ENCODE measurements around the gene ALPL. TPM values are rescaled to one million over a fixed set of nuclear protein-coding genes. Genes with fewer than 3 reads are reported as not detected.

ALPL gene
- total and polyA plus RNA-seq, 9 of the 15 experiments (the other 6 are each of a cell fraction or from before 2014, with no cell fraction given), result 0.04 to 0.38 (median 0.18) TPM; not detected in 4

DNA sequence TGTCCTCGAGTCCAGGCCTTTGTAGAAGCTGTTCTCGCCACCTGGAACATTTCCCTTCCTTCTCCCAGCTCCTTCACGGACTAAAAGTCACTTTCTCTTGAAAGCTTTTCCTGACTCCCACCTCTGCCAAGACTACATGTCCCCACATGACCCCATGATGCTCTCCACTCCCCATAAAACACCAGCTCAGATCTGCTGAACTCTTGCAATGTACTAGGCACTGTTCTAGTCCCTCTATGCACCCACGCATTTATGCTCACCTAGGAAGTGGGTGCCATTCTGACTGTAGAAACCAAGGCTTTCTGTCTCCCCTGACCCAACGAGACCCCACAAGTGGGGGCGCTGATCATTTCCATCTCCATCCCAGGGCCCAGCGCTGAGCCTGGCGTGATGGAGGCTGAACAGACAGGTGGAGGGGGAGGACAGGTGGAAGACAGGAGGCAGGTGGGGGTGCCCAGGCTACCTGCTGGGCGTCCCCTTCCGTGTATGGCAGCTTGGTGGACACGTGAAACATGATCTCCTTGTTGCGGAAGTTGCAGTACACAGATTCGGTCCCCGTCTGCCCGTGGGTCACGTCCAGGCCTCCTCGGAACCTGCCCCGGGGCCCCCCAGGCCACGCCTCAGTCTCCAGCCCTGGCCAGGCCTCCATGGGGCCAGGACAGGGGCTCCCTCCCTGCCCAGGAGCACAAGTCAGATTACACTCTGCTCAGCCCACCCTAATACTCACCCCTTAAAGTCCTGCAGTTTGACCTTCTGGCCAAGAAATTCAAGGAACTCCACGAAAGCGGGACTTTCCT lies 102.0 kb downstream of the ALPL start:
- Histone ChIP-seq H3K9me1 (ENCODE audit: control insufficient read depth, insufficient read depth, low read length) (peaks cover 4% of the 10 kb centered on the region), H4K20me1 (replicated peaks; ENCODE audit: control insufficient read depth, insufficient read depth, low read length) (no peaks in the 10 kb centered on the region), H3K79me2 (ENCODE audit: control insufficient read depth, insufficient read depth, low read length) (no peaks in the 10 kb centered on the region), H3K4me3 (no peak overlapping the region), H3K4me1 (replicated peaks in 1 of 2; ENCODE audit: control insufficient read depth in 2 of 2, insufficient read depth in 2 of 2, low read length in 2 of 2) (peaks cover 62 to 82% of the 10 kb centered on the region in 2 experiments), H3K4me2 (ENCODE audit: insufficient read depth, low read length) (no peak overlapping the region), H2AFZ (ENCODE audit: low read depth, low read length) (no peak overlapping the region), H3K27me3 (ENCODE audit: control insufficient read depth in 2 of 2, insufficient read depth in 2 of 2, low read length in 2 of 2) (no peaks in the 10 kb centered on the region), H3K9me3 (replicated peaks; ENCODE audit: control insufficient read depth, insufficient read depth, low read depth, low read length) (no peaks in the 10 kb centered on the region), H3K36me3 (ENCODE audit: control insufficient read depth, insufficient read depth, low read length) (peaks cover 53% of the 10 kb centered on the region), H3K9ac (ENCODE audit: insufficient read depth in 1 of 2, low read depth in 2 of 2, low read length in 2 of 2) (peak overlapping the region in 1 of 2 experiments; percentile 87; a peak in 2 of 4 replicates), H3K27ac (ENCODE audit: extremely low read depth, low read depth, low read length) (peak overlapping the region; percentile 48; the same call in 1 of the 3 replicates)
- intact Hi-C loops (cut with micrococcal nuclease), result no loop called here
- ChIA-PET POLR2A (interaction anchor here (0.6 to 2.5 kb wide), 12 partner anchors 9 to 285 kb away, joined by 3 to 11 read pairs (median 3); no protein-coding TSS in a partner anchor), CTCF (ENCODE audit: low intra/inter-chr PET ratio) (no interaction called here)
- DNase-seq (ENCODE audit: extremely low read depth in 1 of 4, low spot score in 3 of 4), result no peak
- WGBS (ENCODE audit: insufficient coverage, low coverage, missing lambda C conversion rate), result 89% methylated on average over 21 of the region's 21 CpGs
- no peak for ATAC-seq
- TF ChIP-seq, protein P1, sequence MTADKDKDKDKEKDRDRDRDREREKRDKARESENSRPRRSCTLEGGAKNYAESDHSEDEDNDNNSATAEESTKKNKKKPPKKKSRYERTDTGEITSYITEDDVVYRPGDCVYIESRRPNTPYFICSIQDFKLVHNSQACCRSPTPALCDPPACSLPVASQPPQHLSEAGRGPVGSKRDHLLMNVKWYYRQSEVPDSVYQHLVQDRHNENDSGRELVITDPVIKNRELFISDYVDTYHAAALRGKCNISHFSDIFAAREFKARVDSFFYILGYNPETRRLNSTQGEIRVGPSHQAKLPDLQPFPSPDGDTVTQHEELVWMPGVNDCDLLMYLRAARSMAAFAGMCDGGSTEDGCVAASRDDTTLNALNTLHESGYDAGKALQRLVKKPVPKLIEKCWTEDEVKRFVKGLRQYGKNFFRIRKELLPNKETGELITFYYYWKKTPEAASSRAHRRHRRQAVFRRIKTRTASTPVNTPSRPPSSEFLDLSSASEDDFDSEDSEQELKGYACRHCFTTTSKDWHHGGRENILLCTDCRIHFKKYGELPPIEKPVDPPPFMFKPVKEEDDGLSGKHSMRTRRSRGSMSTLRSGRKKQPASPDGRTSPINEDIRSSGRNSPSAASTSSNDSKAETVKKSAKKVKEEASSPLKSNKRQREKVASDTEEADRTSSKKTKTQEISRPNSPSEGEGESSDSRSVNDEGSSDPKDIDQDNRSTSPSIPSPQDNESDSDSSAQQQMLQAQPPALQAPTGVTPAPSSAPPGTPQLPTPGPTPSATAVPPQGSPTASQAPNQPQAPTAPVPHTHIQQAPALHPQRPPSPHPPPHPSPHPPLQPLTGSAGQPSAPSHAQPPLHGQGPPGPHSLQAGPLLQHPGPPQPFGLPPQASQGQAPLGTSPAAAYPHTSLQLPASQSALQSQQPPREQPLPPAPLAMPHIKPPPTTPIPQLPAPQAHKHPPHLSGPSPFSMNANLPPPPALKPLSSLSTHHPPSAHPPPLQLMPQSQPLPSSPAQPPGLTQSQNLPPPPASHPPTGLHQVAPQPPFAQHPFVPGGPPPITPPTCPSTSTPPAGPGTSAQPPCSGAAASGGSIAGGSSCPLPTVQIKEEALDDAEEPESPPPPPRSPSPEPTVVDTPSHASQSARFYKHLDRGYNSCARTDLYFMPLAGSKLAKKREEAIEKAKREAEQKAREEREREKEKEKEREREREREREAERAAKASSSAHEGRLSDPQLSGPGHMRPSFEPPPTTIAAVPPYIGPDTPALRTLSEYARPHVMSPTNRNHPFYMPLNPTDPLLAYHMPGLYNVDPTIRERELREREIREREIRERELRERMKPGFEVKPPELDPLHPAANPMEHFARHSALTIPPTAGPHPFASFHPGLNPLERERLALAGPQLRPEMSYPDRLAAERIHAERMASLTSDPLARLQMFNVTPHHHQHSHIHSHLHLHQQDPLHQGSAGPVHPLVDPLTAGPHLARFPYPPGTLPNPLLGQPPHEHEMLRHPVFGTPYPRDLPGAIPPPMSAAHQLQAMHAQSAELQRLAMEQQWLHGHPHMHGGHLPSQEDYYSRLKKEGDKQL (CRISPR knock-in tag; IDR thresholded peaks at IDR 0.05; ENCODE audit: borderline replicate concordance), result 0 out of 2 replicates have a peak, but pooled peaks have one; percentile 45
- TF ChIP-seq ZNF780A (CRISPR knock-in tag; IDR thresholded peaks at IDR 0.05) (no peak), HOXB6 (CRISPR knock-in tag; IDR thresholded peaks at IDR 0.05; ENCODE audit: borderline replicate concordance) (no peak), ZNF12 (CRISPR knock-in tag; IDR thresholded peaks at IDR 0.05) (no peak), FOXK2 (conservative IDR thresholded peaks at IDR 0.05 in 1 of 2, IDR thresholded peaks at IDR 0.05 in 1 of 2; ENCODE audit: low read depth in 2 of 2) (no peak), STAG1 (CRISPR knock-in tag; IDR thresholded peaks at IDR 0.05; ENCODE audit: borderline replicate concordance) (no peak), MEIS2 (IDR thresholded peaks at IDR 0.05; ENCODE audit: partially characterized antibody) (no peak), SRSF7 (optimal IDR thresholded peaks at IDR 0.05; ENCODE audit: low read depth, low read length) (no peak), KAT7 (CRISPR knock-in tag; IDR thresholded peaks at IDR 0.05; ENCODE audit: borderline replicate concordance) (0 out of 2 replicates have a peak, but pooled peaks have one; percentile 48), POLR2G (IDR thresholded peaks at IDR 0.05; ENCODE audit: low read depth, low read length) (0 out of 2 replicates have a peak, but pooled peaks have one; percentile 20), FOXJ2 (tag; IDR thresholded peaks at IDR 0.05) (no peak), CBX3 (IDR thresholded peaks at IDR 0.05; ENCODE audit: borderline replicate concordance in 1 of 2, low read length in 2 of 2) (no peak), HDAC2 (IDR thresholded peaks at IDR 0.05) (no peak)
- TF ChIP-seq, protein P2, sequence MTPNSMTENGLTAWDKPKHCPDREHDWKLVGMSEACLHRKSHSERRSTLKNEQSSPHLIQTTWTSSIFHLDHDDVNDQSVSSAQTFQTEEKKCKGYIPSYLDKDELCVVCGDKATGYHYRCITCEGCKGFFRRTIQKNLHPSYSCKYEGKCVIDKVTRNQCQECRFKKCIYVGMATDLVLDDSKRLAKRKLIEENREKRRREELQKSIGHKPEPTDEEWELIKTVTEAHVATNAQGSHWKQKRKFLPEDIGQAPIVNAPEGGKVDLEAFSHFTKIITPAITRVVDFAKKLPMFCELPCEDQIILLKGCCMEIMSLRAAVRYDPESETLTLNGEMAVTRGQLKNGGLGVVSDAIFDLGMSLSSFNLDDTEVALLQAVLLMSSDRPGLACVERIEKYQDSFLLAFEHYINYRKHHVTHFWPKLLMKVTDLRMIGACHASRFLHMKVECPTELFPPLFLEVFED (CRISPR knock-in tag; conservative IDR thresholded peaks at IDR 0.05), result no peak
- in situ Hi-C loops (cut with MboI), result no loop called here
- no peak for FAIRE-seq
- no TSS peak for BruUV-seq (replicated peaks)
